Glomerular visceral epithelial cell (primary cell): Measurements from ENCODE around the gene TGM4.

Experiments used
- DNase-seq: peaks from one replicate; pipeline ENCODE4 v3.0.0-alpha.2; 2016; ENCODE audit errors: extremely low spot score

The TGM4 gene

DNA sequence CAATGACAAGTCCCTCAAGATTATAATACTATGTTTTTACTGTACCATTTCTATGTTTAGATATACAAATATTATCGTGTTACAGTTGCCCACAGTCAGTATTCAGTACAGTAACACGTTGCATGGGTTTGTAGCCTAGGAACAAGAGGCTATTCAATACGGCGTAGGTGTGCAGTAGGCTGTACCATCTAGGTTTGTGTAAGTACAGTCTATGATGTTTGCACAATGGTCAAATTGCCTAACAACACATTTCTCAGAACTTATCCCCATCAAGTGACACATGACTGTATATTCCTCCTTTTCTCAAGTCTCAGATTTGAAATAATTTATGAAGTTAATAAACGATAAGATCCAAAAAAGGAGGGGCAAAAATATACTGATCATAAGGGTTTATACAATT lies 79.9 kb downstream of the TGM4 start:
- DNase-seq: no peak

- no peak for DNase-seq
These were observed 80.6 kb downstream of the TGM4 start for GRCh38 chr3:44954962-44955361.

- no peak for DNase-seq
These were observed 81.5 kb downstream of the TGM4 start for GRCh38 chr3:44955917-44956316.

DNA sequence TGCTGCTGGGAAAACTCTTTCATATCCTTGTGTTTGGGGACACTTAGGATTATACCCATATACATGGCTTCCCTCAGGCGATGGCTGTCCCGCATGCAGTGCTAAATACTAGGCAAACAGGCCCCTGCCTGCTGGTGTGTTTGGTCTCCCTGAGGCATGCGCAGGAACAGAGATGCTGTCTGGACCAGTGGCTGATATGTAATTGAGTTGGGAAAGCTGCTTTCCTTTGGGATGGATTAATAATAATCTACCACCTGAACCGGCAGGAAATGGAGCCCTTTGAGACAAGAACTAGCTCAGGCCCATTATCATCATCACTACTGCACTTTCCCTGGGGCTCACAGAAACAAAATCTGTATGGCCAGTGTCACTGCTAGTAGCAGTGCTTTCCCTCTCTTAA lies 83.6 kb downstream of the TGM4 start:
- DNase-seq: no peak

- no peak for DNase-seq
These were observed 84.0 kb downstream of the TGM4 start for GRCh38 chr3:44958386-44958785.

- DNase-seq: no peak
These were observed 86.1 kb downstream of the TGM4 start for GRCh38 chr3:44960387-44961026.

DNA sequence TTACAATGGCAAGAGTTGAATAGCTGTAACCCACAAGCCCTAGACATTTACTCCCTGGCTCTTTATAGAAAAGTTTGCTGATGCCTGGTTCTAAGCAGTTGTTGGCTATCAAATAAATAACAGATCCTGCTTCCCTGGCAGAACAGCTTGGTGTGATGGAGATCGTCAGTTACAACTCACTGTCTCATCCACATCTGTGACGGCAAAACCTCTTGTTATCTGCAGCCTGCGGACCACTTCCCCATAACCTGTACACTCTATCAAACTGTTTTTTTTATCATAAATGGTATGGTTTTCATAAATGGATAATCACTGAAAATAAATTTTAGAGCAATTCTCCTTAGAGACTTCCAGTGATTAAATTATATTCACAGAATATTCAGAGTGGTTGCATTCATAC lies 87.5 kb downstream of the TGM4 start:
- DNase-seq: no peak

DNA sequence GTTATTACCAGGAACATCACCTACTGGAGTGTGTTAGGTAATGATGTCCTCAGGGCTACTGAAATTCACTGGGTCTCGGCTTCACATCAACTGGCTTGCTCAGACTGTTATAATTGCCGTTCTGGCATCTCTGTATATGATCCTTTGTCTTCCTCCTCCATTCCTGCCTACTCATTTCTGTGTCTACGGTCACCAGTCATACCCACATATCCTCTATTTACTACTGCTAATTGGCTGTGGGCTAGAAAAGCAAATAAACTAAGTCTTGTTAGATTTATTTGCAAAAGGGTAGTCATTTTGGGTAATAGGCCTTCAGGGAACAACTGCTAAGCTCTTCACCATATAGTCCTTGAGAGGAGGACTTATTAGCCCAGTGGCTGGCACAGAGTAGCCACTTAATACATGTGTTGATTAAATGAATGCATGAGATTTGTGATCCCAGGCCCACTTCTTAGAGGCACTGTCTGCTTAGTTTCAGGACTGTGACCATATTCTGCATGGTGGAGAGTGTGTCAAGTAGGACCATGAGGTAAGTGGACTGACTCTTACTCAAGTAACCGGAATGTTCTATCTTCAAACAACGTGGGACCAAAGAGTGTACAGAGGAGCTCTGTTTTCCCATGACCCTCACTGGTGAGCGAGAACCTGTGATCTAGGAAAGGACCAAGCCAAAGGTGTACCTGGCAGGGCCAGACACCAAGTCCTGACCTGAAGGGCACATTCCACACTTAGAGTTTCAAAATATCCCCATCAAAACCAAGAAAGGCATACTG lies 88.4 kb downstream of the TGM4 start:
- no peak for DNase-seq

- DNase-seq: no peak
These were observed 89.3 kb downstream of the TGM4 start for GRCh38 chr3:44963571-44964325.
